Endothelial cell of umbilical vein (primary cell): ENCODE data around the gene RGS6. TPM values are rescaled to one million over a fixed set of nuclear protein-coding genes. Genes with fewer than 3 reads are reported as not detected.

Experiments used
- BruUV-seq: library from RNA; stranded (reverse); fragments of 400-500 nt; replicated peaks from 2 replicates; lab custom pipeline; 2021; lab: Mats Ljungman, UMichigan
- CTCF ChIA-PET: fragments of 300-600, 350-600 bp; sonication (Branson Sonifier 250); formaldehyde crosslinking; loops from one replicate; lab custom pipeline; 2021; ENCODE audit warnings: antibody characterized with exemption, inconsistent platforms; lab: Charles Lee
- POLR2A ChIA-PET: fragments of 300-600, 350-600 bp; sonication (Branson Sonifier 250); formaldehyde crosslinking; loops from one replicate; lab custom pipeline; 2021; ENCODE audit warnings: antibody characterized with exemption, inconsistent platforms; lab: Charles Lee
- DNase-seq: peaks from one replicate; pipeline ENCODE4 v3.0.0-alpha.2; 2011; ENCODE audit warnings: low read depth, low spot score
- FAIRE-seq: peaks from 2 replicates; lab custom pipeline; 2011; peaks lifted over from hg19 to GRCh38; lab: Jason Lieb, UNC
- H2AFZ ChIP-seq: 2 replicates; pipeline ENCODE4 v1.6.0; 2012; ENCODE audit warnings: low read depth, low read length, control low read depth, inconsistent platforms
- H3K27ac ChIP-seq: 2 replicates; pipeline ENCODE4 v1.5.1; 2011; ENCODE audit warnings: low read depth, mild to moderate bottlenecking, control low read depth, low read length, moderate library complexity; ENCODE audit not compliant: insufficient read depth
- H3K27me3 ChIP-seq, 2 experiments: 2 replicates each; pipeline versions ENCODE4 v1.6.0 to v1.6.1; 2011; ENCODE audit warnings: low read length in 2 of 2, mixed read lengths in 1 of 2; ENCODE audit not compliant: control insufficient read depth in 2 of 2, insufficient read depth in 2 of 2
- H3K36me3 ChIP-seq, 2 experiments: 2 replicates in 1 of 2; 3 replicates in 1 of 2; pipeline ENCODE4 v1.5.1; 2011; ENCODE audit warnings: low read length in 2 of 2, mild to moderate bottlenecking in 1 of 2, moderate library complexity in 1 of 2; ENCODE audit not compliant: control insufficient read depth in 2 of 2, insufficient read depth in 2 of 2; ENCODE audit errors: extremely low read depth in 1 of 2
- H3K4me1 ChIP-seq: 3 replicates; pipeline ENCODE4 v1.5.1; 2011; ENCODE audit warnings: mild to moderate bottlenecking, low read length; ENCODE audit not compliant: control insufficient read depth, insufficient read depth; ENCODE audit errors: extremely low read depth
- H3K4me2 ChIP-seq: 2 replicates; pipeline ENCODE4 v1.6.1; 2011; ENCODE audit warnings: low read length, control low read depth, mixed read lengths; ENCODE audit not compliant: insufficient read depth
- H3K4me3 ChIP-seq, 3 experiments: fragments of 200-600 bp in 1 of 3; sonication (generic), shearing (Covaris generic) in 1 of 3; replicated peaks in 1 of 3; 2 replicates each; pipeline ENCODE4 v1.5.1; 2011 to 2016; ENCODE audit warnings: control low read depth in 3 of 3, low read length in 3 of 3, mild to moderate bottlenecking in 2 of 3, inconsistent platforms in 1 of 3, low read depth in 1 of 3, moderate library complexity in 1 of 3; ENCODE audit not compliant: insufficient read depth in 1 of 3
- H3K79me2 ChIP-seq: 2 replicates; pipeline ENCODE4 v1.6.0; 2012; ENCODE audit warnings: low read length, inconsistent platforms; ENCODE audit not compliant: control insufficient read depth, insufficient read depth
- H3K9ac ChIP-seq: replicated peaks from 2 replicates; pipeline ENCODE3; 2011; ENCODE audit warnings: low read length, control low read depth; ENCODE audit not compliant: insufficient read depth; ENCODE audit errors: extremely low read depth
- H3K9me1 ChIP-seq: replicated peaks from 3 replicates; pipeline ENCODE4 v1.6.0; 2011; ENCODE audit warnings: mild to moderate bottlenecking, low read length; ENCODE audit not compliant: control insufficient read depth, insufficient read depth; ENCODE audit errors: extremely low read depth
- H3K9me3 ChIP-seq: replicated peaks from 2 replicates; pipeline ENCODE4 v1.5.1; 2012; ENCODE audit warnings: low read length, inconsistent platforms; ENCODE audit not compliant: control insufficient read depth, insufficient read depth
- H4K20me1 ChIP-seq: replicated peaks from 2 replicates; pipeline ENCODE3; 2011; ENCODE audit warnings: mild to moderate bottlenecking, low read length; ENCODE audit not compliant: control insufficient read depth, insufficient read depth; ENCODE audit errors: extremely low read depth
- EZH2 ChIP-seq: IDR thresholded peaks from 2 replicates; pipeline ENCODE4 v1.6.1; 2012; ENCODE audit warnings: borderline replicate concordance, low read depth, mild to moderate bottlenecking, moderate library complexity, low read length, inconsistent platforms; ENCODE audit not compliant: severe bottlenecking
- FOS ChIP-seq: IDR thresholded peaks from 2 replicates; pipeline ENCODE4 v1.6.1; 2011; ENCODE audit warnings: mild to moderate bottlenecking, low read length, moderate library complexity, borderline replicate concordance; ENCODE audit not compliant: insufficient read depth
- GATA2 ChIP-seq: IDR thresholded peaks from 2 replicates; pipeline ENCODE4 v1.7.0; 2011; ENCODE audit warnings: low read depth, mild to moderate bottlenecking, moderate library complexity, mixed read lengths, low read length; ENCODE audit not compliant: insufficient read length, insufficient read depth
- JUN ChIP-seq: IDR thresholded peaks from 2 replicates; pipeline ENCODE4 v1.6.1; 2011; ENCODE audit warnings: borderline replicate concordance, low read depth; ENCODE audit not compliant: insufficient read length, insufficient read depth
- MYC ChIP-seq: IDR thresholded peaks from one replicate; pipeline ENCODE4 v1.6.1; 2011; ENCODE audit warnings: mild to moderate bottlenecking, low read depth, low read length
- POLR2A ChIP-seq: IDR thresholded peaks from 2 replicates; pipeline ENCODE4 v1.6.1; 2012; ENCODE audit warnings: low read depth, mild to moderate bottlenecking, control low read depth, low read length
- POLR2AphosphoS5 ChIP-seq: IDR thresholded peaks from 2 replicates; pipeline ENCODE4 v1.6.1; 2012; ENCODE audit warnings: low read depth, mild to moderate bottlenecking, control low read depth, low read length, moderate library complexity; ENCODE audit not compliant: insufficient read depth
- dilution Hi-C: fragments of 300-500 bp; cut with MboI; formaldehyde crosslinking; loops from one replicate; pipeline ENCODE4 v1.15.0; 2019; ENCODE audit warnings: low sequenced_read_pairs; ENCODE audit not compliant: extremely low pct_ligation_motif_present
- intact Hi-C: fragments of 100-400 bp; cut with micrococcal nuclease; formaldehyde crosslinking; loops from one replicate; pipeline ENCODE4 v1.10.0; 2022
- polyA plus RNA-seq, 4 experiments: library from polyadenylated mRNA; depleted of rRNA in 3 of 4; stranded (reverse) in 3 of 4; unstranded in 1 of 4; fragments of >200 nt; gene quantifications; 2 replicates each; pipeline versions ENCODE4 v1.2.1 to v1.2.3, GENCODE V29; 2011 to 2012; ENCODE audit warnings: missing spikeins in 1 of 4
- total RNA-seq: library from RNA; stranded (reverse); gene quantifications from 2 replicates; pipeline ENCODE4 v1.2.3, GENCODE V29; 2021
- TF ChIP-seq, protein P1 (sequence below), 2 donors: IDR thresholded peaks; 1 replicate in 1 of 2; 2 replicates in 1 of 2; pipeline ENCODE4 v1.5.1; 2011; ENCODE audit warnings: low read length in 2 of 2, mild to moderate bottlenecking in 2 of 2, moderate library complexity in 2 of 2, control low read depth in 1 of 2, inconsistent platforms in 1 of 2, low read depth in 1 of 2; ENCODE audit not compliant: insufficient read depth in 1 of 2; ENCODE audit errors: extremely low read depth in 1 of 2
- TF ChIP-seq, protein P2 (sequence below): IDR thresholded peaks from 2 replicates; pipeline ENCODE4 v1.6.1; 2011; ENCODE audit not compliant: insufficient read depth, insufficient read length

Gene RGS6
- total and polyA plus RNA-seq, 2 donors (not counting 3 experiments of a cell fraction or from before 2014, with no cell fraction given), result not detected

DNA sequence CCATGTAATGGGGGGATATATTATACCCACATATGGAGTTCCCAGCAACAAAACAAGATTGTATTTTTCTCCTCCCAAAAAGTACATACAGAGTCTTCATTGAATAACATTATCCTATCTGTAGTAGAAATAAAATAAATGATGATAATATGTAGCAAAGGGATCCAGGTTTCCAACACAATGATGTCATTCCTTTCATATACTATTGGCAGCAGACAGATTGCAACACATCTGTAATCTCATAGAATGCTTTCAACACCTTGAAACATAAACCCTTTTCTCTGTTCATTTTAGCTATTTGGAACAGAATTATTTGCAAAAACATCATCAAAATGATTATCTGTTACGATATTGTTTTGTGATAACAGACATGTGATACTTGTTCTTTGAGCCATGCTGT, 644.0 kb downstream of the RGS6 start:
- H3K36me3 ChIP-seq, result no peaks in the 10 kb centered on the region
- no peak overlapping the region for H3K27ac ChIP-seq
- no peaks in the 10 kb centered on the region for H3K79me2 ChIP-seq
- DNase-seq, result no peak
- H3K9ac ChIP-seq, result no peak overlapping the region
- no peak for FAIRE-seq
- H3K4me3 ChIP-seq, result no peak overlapping the region
- intact Hi-C loops, result no loop called here
- no peaks in the 10 kb centered on the region for H3K4me1 ChIP-seq
- no peaks in the 10 kb centered on the region for H3K9me3 ChIP-seq
- peaks cover 24 to 36% of the 10 kb centered on the region in 2 experiments for H3K27me3 ChIP-seq
- H2AFZ ChIP-seq, result no peak overlapping the region
- no peaks in the 10 kb centered on the region for H3K9me1 ChIP-seq
- TF ChIP-seq FOS (no peak), EZH2 (no peak)
- TF ChIP-seq, protein P1, sequence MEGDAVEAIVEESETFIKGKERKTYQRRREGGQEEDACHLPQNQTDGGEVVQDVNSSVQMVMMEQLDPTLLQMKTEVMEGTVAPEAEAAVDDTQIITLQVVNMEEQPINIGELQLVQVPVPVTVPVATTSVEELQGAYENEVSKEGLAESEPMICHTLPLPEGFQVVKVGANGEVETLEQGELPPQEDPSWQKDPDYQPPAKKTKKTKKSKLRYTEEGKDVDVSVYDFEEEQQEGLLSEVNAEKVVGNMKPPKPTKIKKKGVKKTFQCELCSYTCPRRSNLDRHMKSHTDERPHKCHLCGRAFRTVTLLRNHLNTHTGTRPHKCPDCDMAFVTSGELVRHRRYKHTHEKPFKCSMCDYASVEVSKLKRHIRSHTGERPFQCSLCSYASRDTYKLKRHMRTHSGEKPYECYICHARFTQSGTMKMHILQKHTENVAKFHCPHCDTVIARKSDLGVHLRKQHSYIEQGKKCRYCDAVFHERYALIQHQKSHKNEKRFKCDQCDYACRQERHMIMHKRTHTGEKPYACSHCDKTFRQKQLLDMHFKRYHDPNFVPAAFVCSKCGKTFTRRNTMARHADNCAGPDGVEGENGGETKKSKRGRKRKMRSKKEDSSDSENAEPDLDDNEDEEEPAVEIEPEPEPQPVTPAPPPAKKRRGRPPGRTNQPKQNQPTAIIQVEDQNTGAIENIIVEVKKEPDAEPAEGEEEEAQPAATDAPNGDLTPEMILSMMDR (IDR thresholded peaks at IDR 0.05; ENCODE audit: extremely low read depth in 1 of 2, insufficient read depth in 1 of 2, low read depth in 1 of 2, low read length in 2 of 2), result no peak
- dilution Hi-C loops, result no loop called here
- BruUV-seq, result no TSS peak
- H3K4me2 ChIP-seq, result no peak overlapping the region
- POLR2A ChIA-PET, result no interaction called here
- no peaks in the 10 kb centered on the region for H4K20me1 ChIP-seq
- CTCF ChIA-PET, result no interaction called here

DNA sequence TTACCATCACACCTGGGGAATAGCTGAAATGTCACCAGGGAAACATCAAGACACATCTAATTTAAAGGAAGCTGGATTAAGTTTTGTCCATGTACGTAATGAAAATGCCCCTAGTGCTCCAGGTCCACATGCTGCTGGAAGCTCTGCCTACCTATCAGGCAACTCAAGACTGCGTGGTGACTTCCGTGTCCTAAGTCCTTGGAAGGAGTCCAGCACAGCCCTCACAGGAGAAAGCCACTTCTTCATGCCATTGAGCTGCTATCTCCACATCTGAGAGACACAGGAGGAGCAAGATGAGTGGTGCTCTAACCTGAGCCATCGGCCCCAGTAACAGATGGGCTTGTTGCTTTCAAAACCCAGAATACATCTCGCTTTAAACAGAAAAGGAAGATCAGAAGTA, 645.3 kb downstream of the RGS6 start:
- no peak overlapping the region for H3K4me3 ChIP-seq
- dilution Hi-C loops, result no loop called here
- no peak overlapping the region for H2AFZ ChIP-seq
- FAIRE-seq, result no peak
- H3K9me1 ChIP-seq, result no peaks in the 10 kb centered on the region
- no peak overlapping the region for H3K27ac ChIP-seq
- no peaks in the 10 kb centered on the region for H3K9me3 ChIP-seq
- no peaks in the 10 kb centered on the region for H3K36me3 ChIP-seq
- H3K4me1 ChIP-seq, result no peaks in the 10 kb centered on the region
- intact Hi-C loops, result no loop called here
- TF ChIP-seq MYC (no peak), GATA2 (no peak), EZH2 (no peak), POLR2AphosphoS5 (no peak), JUN (no peak), FOS (no peak), POLR2A (no peak)
- TF ChIP-seq, protein P2, sequence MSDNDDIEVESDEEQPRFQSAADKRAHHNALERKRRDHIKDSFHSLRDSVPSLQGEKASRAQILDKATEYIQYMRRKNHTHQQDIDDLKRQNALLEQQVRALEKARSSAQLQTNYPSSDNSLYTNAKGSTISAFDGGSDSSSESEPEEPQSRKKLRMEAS, result no peak
- TF ChIP-seq, protein P1 (IDR thresholded peaks at IDR 0.05; ENCODE audit: extremely low read depth in 1 of 2, insufficient read depth in 1 of 2, low read depth in 1 of 2, low read length in 2 of 2), result no peak
- ChIA-PET POLR2A (no interaction called here), CTCF (interaction anchor here (0.6 kb wide), 1 partner anchor 328 kb away, joined by 3 read pairs; no protein-coding TSS in a partner anchor)
- H3K4me2 ChIP-seq, result no peak overlapping the region
- no peak overlapping the region for H3K9ac ChIP-seq
- no peaks in the 10 kb centered on the region for H4K20me1 ChIP-seq
- H3K79me2 ChIP-seq, result no peaks in the 10 kb centered on the region
- no peak for DNase-seq
- no TSS peak for BruUV-seq
- peaks cover 27 to 45% of the 10 kb centered on the region in 2 experiments for H3K27me3 ChIP-seq
